22Rv1 (cell line): ENCODE results near the gene FRMD3.
A peak's percentile ranks its signal among the peaks of the same experiment; 100 is the strongest.

Source experiments
- H3K27ac ChIP-seq: fragments of 450-650 bp; 2 replicates; pipeline ENCODE4 v1.5.1; 2017
- CTCF ChIP-seq: fragments of 450-650 bp; IDR thresholded peaks from 2 replicates; pipeline ENCODE4 v1.5.1; 2017; ENCODE audit warnings: mild to moderate bottlenecking
- ZFX ChIP-seq: fragments of 450-650 bp; IDR thresholded peaks from 2 replicates; pipeline ENCODE4 v1.6.1; 2017; ENCODE audit warnings: antibody characterized with exemption, borderline replicate concordance

The FRMD3 gene

GRCh38 chr9:83200531-83200930, 337.7 kb downstream of the FRMD3 start:
- no peak overlapping the region for H3K27ac ChIP-seq
- TF ChIP-seq ZFX (no peak), CTCF (no peak)

DNA sequence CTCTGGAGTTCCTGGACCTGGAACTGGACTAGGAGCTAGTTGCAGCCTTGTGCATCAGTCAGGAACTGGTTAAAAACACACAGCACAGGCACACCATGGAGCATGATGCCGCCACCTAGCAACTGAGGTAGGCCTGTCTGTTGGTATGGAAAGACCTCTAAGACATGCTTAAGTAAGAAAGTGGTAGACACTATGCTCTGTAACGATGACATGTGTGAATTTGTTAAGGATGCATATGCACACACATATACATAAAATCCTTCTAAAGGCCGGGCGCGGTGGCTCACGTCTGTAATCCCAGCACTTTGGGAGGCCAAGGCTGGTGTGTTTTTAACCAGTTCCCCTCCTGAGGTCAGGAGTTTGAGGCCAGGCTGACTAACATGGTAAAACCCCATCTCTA, 338.4 kb downstream of the FRMD3 start:
- no peak for TF ChIP-seq CTCF
- TF ChIP-seq ZFX = no peak
- H3K27ac ChIP-seq = no peak overlapping the region

DNA sequence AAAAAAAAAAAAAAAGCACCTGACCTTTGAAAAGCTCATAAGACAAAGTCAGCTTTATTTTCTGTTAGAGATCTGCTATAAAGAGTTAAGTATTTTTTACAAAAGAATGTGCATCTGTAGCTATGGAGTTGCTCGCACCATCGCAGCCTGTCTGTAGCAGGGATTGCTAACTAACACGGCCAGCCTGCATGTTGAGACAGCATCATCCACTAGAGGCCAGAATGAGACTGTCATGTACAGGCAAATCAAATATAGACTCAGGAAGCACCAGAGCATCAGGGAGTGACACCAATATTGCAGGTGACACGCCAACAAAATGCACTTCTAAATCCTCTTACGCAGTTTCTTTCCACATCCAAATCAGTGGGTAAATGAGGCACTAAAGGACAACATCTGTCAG, 339.0 kb downstream of the FRMD3 start:
- no peak overlapping the region for H3K27ac ChIP-seq
- TF ChIP-seq ZFX = no peak
- peak; percentile 61 for TF ChIP-seq CTCF

DNA sequence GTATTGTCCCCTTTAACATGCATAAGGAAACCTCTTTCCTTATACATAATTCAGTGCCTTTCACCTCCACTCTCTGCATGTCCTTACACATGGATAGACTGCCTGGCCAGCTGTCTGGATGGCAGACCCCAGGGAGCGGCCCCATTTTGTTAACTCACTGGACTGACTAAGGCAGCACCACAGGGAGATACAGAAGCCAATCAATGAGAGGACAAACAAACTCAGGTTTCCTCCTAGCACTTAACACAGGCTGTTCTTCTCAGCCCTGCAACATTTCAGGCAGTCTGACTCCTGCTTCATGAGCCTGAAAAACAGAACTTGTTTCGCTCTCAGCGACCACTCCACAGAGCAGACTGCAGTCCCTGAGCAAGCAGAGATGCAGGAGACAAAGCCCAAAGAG, 339.8 kb downstream of the FRMD3 start:
- TF ChIP-seq ZFX (no peak), CTCF (no peak)
- H3K27ac ChIP-seq = no peak overlapping the region

DNA sequence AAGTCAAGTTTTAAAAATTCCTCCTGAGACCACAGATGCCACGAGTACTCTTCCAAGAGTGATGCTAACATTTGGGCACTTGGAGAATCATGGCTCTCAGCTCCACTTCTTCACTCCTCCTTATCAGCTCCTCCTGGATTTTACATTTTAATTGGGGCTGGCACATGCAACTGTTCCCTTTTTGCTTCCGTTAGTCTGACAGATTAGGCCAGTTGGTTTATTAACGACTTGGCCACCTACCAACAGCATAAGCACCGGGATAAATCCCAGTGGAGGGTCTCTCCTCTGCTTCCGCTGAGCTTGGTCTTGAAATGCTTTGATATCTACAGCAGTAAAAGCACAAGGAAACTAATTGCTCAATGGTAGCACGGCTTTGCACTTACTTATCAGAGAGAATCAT, 340.6 kb downstream of the FRMD3 start:
- TF ChIP-seq ZFX (no peak), CTCF (no peak)
- H3K27ac ChIP-seq = no peak overlapping the region

DNA sequence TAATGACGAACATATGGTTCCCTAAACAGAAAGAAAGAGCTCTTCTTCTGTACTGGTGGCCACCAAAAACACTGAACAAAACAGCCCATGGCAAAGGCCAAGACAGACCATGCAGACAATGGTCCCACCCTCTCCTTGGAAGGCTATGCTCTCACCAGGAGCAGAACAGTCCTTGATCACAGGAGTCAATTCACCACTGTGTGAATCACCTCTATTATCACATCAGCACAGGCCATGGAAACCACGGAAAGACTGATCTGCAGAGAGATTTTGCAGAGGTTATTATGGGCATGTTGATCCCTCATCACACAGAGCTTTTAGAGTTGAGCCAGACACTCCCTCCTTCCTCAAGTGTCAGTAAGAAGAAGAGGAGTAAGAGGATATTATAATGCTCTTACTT, 341.3 kb downstream of the FRMD3 start:
- no peak overlapping the region for H3K27ac ChIP-seq
- TF ChIP-seq CTCF (no peak), ZFX (no peak)
